GM12891 (cell line): ENCODE data around the gene PSPH.

ENCODE experiments used
- PAX5 ChIP-seq: IDR thresholded peaks from 2 replicates; pipeline ENCODE4 v1.6.1; 2011; ENCODE audit warnings: low read length, moderate library complexity, mild to moderate bottlenecking; ENCODE audit not compliant: insufficient read depth, severe bottlenecking
- POLR2A ChIP-seq: IDR thresholded peaks from 2 replicates; pipeline ENCODE4 v1.6.1; 2011; ENCODE audit warnings: low read depth, low read length, control low read depth
- POLR2AphosphoS5 ChIP-seq: IDR thresholded peaks from 2 replicates; pipeline ENCODE4 v1.6.1; 2011; ENCODE audit warnings: low read depth, low read length, control low read depth
- POU2F2 ChIP-seq: IDR thresholded peaks from 2 replicates; pipeline ENCODE4 v1.6.1; 2011; ENCODE audit warnings: low read depth, mild to moderate bottlenecking, control low read depth, low read length, moderate library complexity
- SPI1 ChIP-seq: IDR thresholded peaks from 2 replicates; pipeline ENCODE4 v1.6.1; 2011; ENCODE audit warnings: low read depth, low read length, control low read depth
- TAF1 ChIP-seq: IDR thresholded peaks from 2 replicates; pipeline ENCODE4 v1.6.1; 2011; ENCODE audit warnings: low read depth, low read length, control low read depth

DNA sequence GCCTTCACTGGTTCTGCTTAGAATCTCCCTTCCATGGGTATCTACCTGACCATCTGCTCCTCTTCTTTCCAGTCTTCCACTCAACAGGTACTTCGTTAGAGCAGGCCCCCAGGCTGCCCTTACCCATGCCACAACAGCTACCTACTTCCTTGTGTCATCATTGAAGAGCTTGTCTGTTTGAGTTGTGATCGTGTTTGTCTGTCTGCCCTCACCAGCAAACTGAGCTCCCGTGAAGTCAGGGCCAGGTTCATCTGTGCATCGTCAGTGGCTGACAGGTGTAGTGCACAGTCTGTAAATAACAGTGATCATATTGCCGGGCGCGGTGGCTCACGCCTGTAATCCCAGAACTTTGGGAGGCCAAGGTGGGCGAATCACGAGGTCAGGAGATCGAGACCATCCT is 81.9 kb downstream of the PSPH start:
- TF ChIP-seq POLR2AphosphoS5 (no peak), POLR2A (no peak), SPI1 (no peak), TAF1 (no peak), PAX5 (no peak), POU2F2 (no peak)
